Measurements from ENCODE around the gene IL3RA.
"Not testable (repeated sequence)": the region's sequence is repeated elsewhere in the genome, so short reads cannot be mapped to it uniquely, and the experiment has no call there.

Gene IL3RA

DNA sequence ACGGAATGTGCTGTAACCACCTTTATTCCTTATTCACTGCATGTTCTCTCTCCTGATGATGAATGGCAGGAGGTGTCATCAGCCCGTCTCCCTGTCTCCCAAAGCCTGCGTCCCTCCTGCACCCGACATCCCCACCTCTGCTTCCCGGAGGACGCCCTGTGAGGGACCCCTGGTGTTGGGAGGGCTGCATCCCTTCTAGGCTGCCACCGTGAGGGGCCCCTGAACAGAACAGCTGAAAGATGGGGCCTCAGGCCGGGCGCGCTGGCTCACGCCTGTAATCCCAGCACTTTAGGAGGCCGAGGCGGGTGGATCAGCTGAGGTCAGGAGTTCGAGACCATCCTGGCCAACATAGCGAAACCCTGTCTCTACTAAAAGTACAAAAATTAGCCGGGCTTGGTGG, 89.7 kb downstream of the IL3RA start:
- DNase-seq, result not testable (repeated sequence)

DNA sequence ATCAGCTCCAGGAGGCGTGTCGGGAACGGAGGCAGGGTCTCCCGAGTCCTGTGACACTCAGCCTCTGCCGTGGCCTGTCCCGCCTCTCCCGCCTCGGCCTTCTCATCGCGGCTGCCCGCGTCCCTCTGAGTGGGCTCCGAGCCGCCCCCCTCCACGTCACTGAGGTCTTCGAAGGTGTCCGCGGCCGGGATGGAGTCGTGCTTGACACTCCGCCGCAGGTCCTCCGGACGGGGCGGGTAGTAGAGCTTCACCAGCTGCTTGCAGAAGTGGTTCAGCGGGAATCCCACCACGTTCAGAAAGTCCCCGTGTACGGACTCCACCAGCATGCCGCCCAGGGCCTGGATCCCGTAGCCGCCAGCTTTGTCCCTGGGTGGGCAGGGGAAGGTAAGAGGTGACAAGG, 91.2 kb downstream of the IL3RA start:
- DNase-seq, result no peak

DNA sequence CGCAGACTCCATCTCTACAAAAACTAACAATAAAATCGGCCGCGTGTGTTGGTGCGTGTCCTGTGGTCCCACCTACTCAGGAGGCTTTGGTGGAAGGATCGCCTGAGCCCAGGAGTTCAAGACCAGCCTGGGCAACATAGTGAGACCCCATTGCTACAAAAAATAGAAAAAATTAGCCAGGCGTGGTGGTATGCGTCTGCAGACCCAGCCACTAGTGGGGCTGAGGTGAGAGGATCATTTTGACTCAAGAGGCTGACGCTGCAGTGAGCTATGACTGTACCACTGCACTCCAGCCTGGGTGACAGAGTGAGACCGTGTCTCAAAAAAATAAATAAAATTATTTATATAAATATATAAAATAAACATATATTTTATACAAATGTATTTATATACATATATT, 93.9 kb downstream of the IL3RA start:
- DNase-seq, result no peak

Data from CD4-positive, alpha-beta T cell treated with Interleukin-4 for 4 hours (primary cell).